Measurements from ENCODE around the gene TMBIM1.
A peak's percentile ranks its signal among the peaks of the same experiment; 100 is the strongest.

DNA sequence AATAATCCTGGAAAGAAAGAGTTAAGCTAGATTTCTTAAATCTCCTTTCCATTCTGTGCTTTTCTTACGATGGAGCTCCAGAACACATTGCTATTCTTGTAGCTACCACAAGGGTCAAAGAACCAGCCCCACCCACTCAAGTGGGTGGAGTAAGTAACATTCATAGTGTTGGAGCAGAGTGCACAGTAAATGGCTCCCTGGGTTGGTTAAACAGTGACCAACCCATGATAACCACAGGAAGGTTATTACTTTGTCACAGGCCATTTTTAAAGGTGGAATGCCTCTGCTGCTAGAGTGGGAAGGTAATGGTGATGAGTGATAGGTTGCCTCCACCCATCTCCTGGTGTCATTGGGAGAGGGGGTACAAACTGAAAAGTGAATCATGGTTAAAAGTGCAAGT lies 61.4 kb downstream of the TMBIM1 start:
- TF ChIP-seq, protein P1, sequence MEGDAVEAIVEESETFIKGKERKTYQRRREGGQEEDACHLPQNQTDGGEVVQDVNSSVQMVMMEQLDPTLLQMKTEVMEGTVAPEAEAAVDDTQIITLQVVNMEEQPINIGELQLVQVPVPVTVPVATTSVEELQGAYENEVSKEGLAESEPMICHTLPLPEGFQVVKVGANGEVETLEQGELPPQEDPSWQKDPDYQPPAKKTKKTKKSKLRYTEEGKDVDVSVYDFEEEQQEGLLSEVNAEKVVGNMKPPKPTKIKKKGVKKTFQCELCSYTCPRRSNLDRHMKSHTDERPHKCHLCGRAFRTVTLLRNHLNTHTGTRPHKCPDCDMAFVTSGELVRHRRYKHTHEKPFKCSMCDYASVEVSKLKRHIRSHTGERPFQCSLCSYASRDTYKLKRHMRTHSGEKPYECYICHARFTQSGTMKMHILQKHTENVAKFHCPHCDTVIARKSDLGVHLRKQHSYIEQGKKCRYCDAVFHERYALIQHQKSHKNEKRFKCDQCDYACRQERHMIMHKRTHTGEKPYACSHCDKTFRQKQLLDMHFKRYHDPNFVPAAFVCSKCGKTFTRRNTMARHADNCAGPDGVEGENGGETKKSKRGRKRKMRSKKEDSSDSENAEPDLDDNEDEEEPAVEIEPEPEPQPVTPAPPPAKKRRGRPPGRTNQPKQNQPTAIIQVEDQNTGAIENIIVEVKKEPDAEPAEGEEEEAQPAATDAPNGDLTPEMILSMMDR (IDR thresholded peaks at IDR 0.05), result peak in 5 of 6 experiments; percentile 8 to 48 (median 18)
- no peak for TF ChIP-seq POLR2A (IDR thresholded peaks at IDR 0.05)

Measured in esophagus squamous epithelium (tissue), 4 donors.